Prostate gland (tissue), 2 donors: ENCODE data around the gene CNTNAP2. TPM values are rescaled to one million over a fixed set of nuclear protein-coding genes. Genes with fewer than 3 reads are reported as not detected.

Source experiments
- DNase-seq: peaks from one replicate; pipeline ENCODE4 v3.0.0-alpha.2; 2019; ENCODE audit warnings: low spot score
- H3K27ac ChIP-seq, 2 donors: fragments of 200-600 bp; sonication (generic); 2 replicates each; pipeline ENCODE4 v1.5.1; 2017 to 2019
- H3K27me3 ChIP-seq: fragments of 200-600 bp; sonication (generic); replicated peaks from 2 replicates; pipeline ENCODE4 v1.5.1; 2019; ENCODE audit not compliant: insufficient read depth
- H3K36me3 ChIP-seq, 2 donors: fragments of 200-600 bp; sonication (generic); 1 replicate in 1 of 2; 2 replicates in 1 of 2; pipeline versions ENCODE4 v1.5.1 to v1.8.1; 2017 to 2019
- H3K4me1 ChIP-seq: fragments of 200-600 bp; sonication (generic); replicated peaks from 2 replicates; pipeline ENCODE4 v1.5.1; 2019
- H3K4me3 ChIP-seq, 2 donors: fragments of 200-600 bp; sonication (generic); 2 replicates each; pipeline ENCODE4 v1.5.1; 2017 to 2019
- H3K9me3 ChIP-seq: fragments of 200-600 bp; sonication (generic); 2 replicates; pipeline ENCODE4 v1.5.1; 2017
- CTCF ChIP-seq, 4 experiments: fragments of 200-600 bp in 2 of 4; fragments of 450-650 bp in 2 of 4; sonication (generic) in 2 of 4; IDR thresholded peaks; 1 replicate in 3 of 4; 2 replicates in 1 of 4; pipeline ENCODE4 v1.5.1; 2016 to 2019; ENCODE audit warnings: antibody characterized with exemption in 4 of 4, mild to moderate bottlenecking in 2 of 4, moderate library complexity in 2 of 4
- POLR2A ChIP-seq: fragments of 450-650 bp; IDR thresholded peaks from one replicate; pipeline ENCODE4 v1.6.1; 2016; ENCODE audit warnings: antibody characterized with exemption, mild to moderate bottlenecking
- POLR2AphosphoS5 ChIP-seq: sonication (generic); formaldehyde crosslinking; IDR thresholded peaks from one replicate; pipeline ENCODE4 v1.6.1; 2017; ENCODE audit warnings: antibody characterized with exemption
- WGBS: methylation state at CpG from one replicate; pipeline ENCODE4 v1.1.5; 2018; 5-methylcytosine and 5-hydroxymethylcytosine counted together
- intact Hi-C: fragments of 100-400 bp; cut with DNase I; formaldehyde crosslinking; loops from one replicate; pipeline ENCODE4 v1.14.2; 2022
- total RNA-seq, 2 donors: library from RNA; depleted of rRNA; stranded (reverse); fragments of >200 nt; gene quantifications; one replicate each; pipeline ENCODE4 v1.1.0, GENCODE V29; 2016

The CNTNAP2 gene
- total RNA-seq, 2 donors from 2014 or later = 10.6 to 43.7 TPM

GRCh38 chr7:147173883-147174282 is 1057.3 kb downstream of the CNTNAP2 start:
- Histone ChIP-seq H3K36me3 (no peaks in the 10 kb centered on the region), H3K4me3 (no peak overlapping the region), H3K27ac (no peak overlapping the region), H3K4me1 (no peaks in the 10 kb centered on the region), H3K27me3 (no peaks in the 10 kb centered on the region), H3K9me3 (no peaks in the 10 kb centered on the region)
- TF ChIP-seq CTCF (IDR thresholded peaks at IDR 0.05) = no peak
- TF ChIP-seq POLR2A = no peak
- no peak for TF ChIP-seq POLR2AphosphoS5
- DNase-seq = no peak
- intact Hi-C loops = no loop called here

DNA sequence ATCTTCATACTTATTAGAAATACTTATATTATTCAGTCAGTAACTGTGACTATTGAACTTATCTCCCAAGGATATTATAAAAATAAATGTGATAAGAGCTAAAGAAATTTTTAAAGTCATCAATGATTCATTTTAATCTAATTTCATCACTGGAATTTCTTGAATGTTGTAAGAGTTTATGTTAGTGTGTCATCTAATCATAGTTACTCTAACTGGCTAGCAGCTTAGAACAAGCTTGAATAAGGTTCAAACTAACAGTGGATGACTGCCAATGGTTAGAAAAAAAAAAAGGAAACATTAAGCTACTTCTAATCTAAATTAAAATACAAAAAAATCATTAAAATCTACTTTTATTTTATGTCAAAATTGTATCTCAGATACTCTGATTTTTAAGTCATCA is 1066.3 kb downstream of the CNTNAP2 start:
- intact Hi-C loops = no loop called here
- Histone ChIP-seq H3K27me3 (no peaks in the 10 kb centered on the region), H3K9me3 (no peaks in the 10 kb centered on the region), H3K36me3 (no peaks in the 10 kb centered on the region), H3K27ac (no peak overlapping the region), H3K4me1 (no peaks in the 10 kb centered on the region), H3K4me3 (no peak overlapping the region)
- no peak for DNase-seq
- TF ChIP-seq CTCF (IDR thresholded peaks at IDR 0.05) (no peak), POLR2A (no peak)

DNA sequence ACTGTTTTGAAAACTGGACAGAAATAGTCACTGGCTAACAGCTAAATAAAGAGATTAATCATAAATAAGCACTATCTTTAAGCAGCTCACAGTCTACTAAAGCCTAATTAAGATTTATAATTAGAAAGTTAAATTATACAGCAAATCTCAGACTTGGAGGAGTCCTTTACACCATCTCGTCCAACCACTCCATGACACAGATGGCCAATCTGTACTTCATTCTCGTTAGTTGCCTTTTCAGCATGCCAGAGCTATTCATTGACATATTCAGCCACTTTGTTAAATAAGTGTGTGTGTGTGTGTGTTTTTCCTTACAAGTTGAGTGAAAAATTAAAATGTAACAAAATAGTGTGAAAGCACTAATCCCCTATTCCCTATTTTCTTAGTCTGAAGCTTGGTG is 1066.7 kb downstream of the CNTNAP2 start:
- DNase-seq = no peak
- 78% methylated on average over 2 of the region's 2 CpGs for WGBS
- Histone ChIP-seq H3K27ac (no peak overlapping the region), H3K4me1 (no peaks in the 10 kb centered on the region), H3K36me3 (no peaks in the 10 kb centered on the region), H3K9me3 (no peaks in the 10 kb centered on the region), H3K4me3 (no peak overlapping the region), H3K27me3 (no peaks in the 10 kb centered on the region)
- no peak for TF ChIP-seq POLR2A
- no peak for TF ChIP-seq CTCF (IDR thresholded peaks at IDR 0.05)
- no peak for TF ChIP-seq POLR2AphosphoS5
- intact Hi-C loops = no loop called here

DNA sequence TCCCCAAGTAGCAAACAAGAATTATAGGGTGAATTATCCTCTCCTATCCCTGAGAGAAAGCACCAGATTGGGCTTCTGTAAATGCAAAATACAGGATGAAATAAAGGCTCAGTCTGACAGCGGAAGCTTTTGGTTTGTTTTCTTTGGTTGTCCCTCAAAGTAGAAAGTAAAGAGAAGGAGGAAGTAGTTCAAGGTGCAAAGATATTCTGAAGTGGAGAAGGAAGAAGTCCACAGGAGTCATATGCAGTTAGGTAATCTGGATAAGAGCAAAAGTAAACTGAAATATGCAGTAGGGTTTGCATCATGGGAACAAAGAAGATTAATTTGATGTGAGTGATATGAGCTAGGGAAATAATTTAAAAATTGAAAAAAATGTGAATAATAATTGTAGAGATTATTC is 1071.9 kb downstream of the CNTNAP2 start:
- Histone ChIP-seq H3K9me3 (no peaks in the 10 kb centered on the region), H3K4me3 (no peak overlapping the region), H3K27me3 (no peaks in the 10 kb centered on the region), H3K4me1 (no peaks in the 10 kb centered on the region), H3K27ac (no peak overlapping the region), H3K36me3 (no peaks in the 10 kb centered on the region)
- WGBS = 83% methylated on average over 1 of the region's 1 CpG
- DNase-seq = no peak
- TF ChIP-seq CTCF (IDR thresholded peaks at IDR 0.05) (no peak), POLR2A (no peak), POLR2AphosphoS5 (no peak)
- intact Hi-C loops = no loop called here

DNA sequence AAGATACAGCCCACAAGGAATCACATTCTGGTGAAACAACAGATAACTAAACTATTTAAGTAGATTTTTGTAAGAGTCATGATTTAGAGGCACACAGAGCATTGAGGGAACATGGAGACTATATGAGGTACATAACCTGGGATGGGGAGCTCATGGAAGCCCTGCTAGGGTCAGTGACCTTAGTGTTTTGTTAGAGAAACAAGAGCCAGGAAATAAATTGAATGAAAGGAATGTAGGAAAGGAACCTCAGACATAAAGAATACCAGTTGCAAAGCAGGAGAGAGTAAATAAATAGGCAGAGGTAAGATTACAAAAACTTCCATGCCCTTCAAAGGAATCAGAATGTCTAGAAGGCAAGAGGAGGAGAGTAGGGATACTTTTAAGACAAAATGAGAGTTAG is 1076.9 kb downstream of the CNTNAP2 start:
- intact Hi-C loops = no loop called here
- TF ChIP-seq POLR2AphosphoS5 (no peak), POLR2A (no peak), CTCF (IDR thresholded peaks at IDR 0.05) (no peak)
- Histone ChIP-seq H3K27ac (no peak overlapping the region), H3K27me3 (no peaks in the 10 kb centered on the region), H3K36me3 (no peaks in the 10 kb centered on the region), H3K9me3 (no peaks in the 10 kb centered on the region), H3K4me1 (no peaks in the 10 kb centered on the region), H3K4me3 (no peak overlapping the region)
- no peak for DNase-seq
